ENCODE measurements around the gene UNC45B.

DNA sequence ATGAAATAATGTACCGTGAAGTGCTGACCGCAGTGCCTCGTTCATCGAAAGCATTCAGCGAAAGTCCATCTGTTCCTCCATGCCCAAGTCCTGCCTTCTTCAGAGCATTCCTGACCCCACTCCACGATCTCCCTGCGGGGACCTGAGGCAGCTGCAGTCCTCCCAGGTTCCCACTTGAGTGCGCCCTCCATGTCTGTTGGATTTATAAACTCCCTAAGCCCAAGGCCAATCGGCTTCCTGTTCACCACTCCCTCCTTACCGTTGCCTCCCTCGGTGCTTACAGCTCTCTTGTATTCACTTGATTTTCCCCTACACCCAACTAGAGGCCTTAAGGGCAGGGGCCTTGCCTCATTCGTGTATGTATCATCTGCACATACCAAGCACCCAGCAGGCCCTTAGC lies 30.8 kb upstream of the UNC45B start:
- TF ChIP-seq SP1 (IDR thresholded peaks at IDR 0.05): no peak
- TF ChIP-seq, protein P1, sequence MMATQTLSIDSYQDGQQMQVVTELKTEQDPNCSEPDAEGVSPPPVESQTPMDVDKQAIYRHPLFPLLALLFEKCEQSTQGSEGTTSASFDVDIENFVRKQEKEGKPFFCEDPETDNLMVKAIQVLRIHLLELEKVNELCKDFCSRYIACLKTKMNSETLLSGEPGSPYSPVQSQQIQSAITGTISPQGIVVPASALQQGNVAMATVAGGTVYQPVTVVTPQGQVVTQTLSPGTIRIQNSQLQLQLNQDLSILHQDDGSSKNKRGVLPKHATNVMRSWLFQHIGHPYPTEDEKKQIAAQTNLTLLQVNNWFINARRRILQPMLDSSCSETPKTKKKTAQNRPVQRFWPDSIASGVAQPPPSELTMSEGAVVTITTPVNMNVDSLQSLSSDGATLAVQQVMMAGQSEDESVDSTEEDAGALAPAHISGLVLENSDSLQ (IDR thresholded peaks at IDR 0.05): no peak
- TF ChIP-seq TARDBP (IDR thresholded peaks at IDR 0.05): no peak
- TF ChIP-seq FOXM1 (IDR thresholded peaks at IDR 0.05; ENCODE audit: borderline replicate concordance): no peak
- TF ChIP-seq NFRKB (IDR thresholded peaks at IDR 0.05): no peak
- no peak for TF ChIP-seq BHLHE40 (IDR thresholded peaks at IDR 0.05; ENCODE audit: borderline replicate concordance)

All from HEK293T (cell line).